AG08396 (cell line): ENCODE measurements around the gene ACP4.
"Not testable (repeated sequence)": the region's sequence is repeated elsewhere in the genome, so short reads cannot be mapped to it uniquely, and the experiment has no call there.

Experiments
- DNase-seq: peaks from one replicate; pipeline ENCODE4 v3.0.0; 2012; ENCODE audit warnings: low spot score, mixed read lengths

Gene ACP4

GRCh38 chr19:50776131-50776530, 14.1 kb upstream of the ACP4 start:
- no peak for DNase-seq

GRCh38 chr19:50777261-50777660, 13.0 kb upstream of the ACP4 start:
- no peak for DNase-seq

GRCh38 chr19:50777830-50778303, 12.3 kb upstream of the ACP4 start:
- no peak for DNase-seq

- DNase-seq, result no peak
These were observed 11.2 kb upstream of the ACP4 start for GRCh38 chr19:50778906-50779430.

DNA sequence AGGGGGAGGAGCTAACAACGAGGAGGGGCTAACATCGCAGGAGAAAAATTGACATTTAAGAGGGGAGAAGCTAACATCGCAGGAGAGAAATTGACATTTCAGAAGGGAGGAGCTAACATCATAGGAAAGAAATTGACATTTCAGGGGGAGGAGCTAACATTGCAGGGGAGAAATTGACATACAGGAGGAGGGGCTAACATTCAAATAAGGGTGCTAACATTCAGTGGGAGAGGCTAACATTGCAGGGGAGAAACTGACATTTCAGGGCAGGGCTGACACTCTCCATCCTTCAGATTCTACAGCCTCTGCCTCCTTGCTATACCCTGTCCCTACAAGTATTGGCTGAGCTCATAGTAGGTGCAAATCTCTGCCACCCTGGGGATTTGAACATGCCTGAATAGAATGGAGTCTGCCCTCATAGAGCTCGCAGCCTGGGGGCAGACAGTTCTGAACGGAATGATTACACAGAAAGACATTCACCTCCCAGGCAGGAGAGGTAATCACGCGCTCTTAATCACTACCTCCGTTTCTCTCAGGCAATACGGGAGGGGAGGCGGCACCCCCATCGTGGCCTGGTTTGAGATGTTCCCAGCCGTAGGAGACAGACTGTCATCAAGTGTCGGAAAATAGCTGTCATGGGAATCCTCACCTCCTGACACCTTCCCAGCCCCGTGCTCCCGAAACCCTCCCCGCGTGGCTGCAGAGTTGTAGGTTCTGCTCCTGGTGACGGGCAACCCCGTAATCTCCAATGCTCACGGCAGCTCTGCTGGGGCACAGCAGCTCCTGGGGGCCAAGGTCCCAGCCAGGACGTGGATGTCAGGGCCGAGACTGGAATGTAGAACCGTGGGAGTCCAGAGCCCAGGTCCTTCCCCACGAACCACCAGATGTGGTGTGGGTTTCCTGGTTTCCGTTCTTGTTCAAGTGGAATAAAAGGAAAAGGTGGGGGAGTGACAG, 10.4 kb upstream of the ACP4 start:
- DNase-seq, result no peak

GRCh38 chr19:50780753-50781435, 9.3 kb upstream of the ACP4 start:
- DNase-seq, result no peak

GRCh38 chr19:50783848-50784152, 6.4 kb upstream of the ACP4 start:
- not testable (repeated sequence) for DNase-seq

GRCh38 chr19:50784710-50785109, 5.5 kb upstream of the ACP4 start:
- DNase-seq, result no peak

DNA sequence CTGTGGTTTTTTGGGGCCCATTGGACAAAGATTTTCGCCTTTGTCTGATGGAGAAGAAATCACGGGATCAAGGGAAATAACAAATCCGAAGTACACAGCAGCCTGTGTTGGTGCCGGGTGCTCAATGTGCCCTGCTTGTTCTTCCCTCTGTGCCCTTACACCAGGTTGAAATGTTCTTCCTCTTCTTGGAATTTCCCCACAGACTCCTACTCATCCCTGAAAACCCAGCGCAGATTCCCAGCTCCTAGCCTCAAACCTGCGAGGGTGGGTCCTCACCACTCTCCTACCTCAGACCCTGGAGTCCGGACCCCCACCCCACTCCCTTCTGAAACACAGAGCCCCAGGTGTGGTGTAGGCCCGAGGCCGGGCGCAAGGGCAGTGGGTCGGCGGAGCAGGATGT, 4.9 kb upstream of the ACP4 start:
- no peak for DNase-seq

- DNase-seq, result no peak
These were observed 780 bp downstream of the ACP4 start for GRCh38 chr19:50790922-50791467.

DNA sequence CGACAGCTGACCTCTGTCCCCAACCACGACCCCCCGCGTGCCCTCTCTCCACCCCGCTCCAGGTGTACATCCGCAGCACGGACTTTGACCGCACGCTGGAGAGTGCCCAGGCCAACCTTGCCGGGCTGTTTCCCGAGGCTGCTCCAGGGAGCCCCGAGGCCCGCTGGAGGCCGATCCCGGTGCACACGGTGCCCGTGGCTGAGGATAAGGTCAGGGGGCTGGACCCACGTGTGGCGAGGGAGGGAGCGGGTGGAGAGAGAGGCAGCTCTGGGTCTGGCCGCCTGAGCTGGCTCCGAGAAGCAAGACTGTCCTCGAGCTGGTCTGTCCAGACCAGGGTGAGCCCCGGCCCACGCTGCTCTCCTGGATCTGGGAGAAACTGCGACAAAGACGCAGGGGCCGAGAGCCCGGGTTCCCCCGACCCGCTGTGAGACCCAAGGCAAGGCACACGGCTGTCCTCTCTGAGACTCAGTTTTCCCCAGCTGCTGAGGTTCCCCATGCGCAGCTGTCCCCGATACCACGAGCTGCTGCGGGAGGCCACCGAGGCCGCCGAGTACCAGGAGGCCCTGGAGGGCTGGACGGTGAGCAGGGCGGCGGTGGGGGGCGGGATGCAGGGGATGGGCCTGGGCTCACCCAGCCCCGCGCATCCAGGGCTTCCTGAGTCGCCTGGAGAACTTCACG, 1.5 kb downstream of the ACP4 start:
- no peak for DNase-seq

DNA sequence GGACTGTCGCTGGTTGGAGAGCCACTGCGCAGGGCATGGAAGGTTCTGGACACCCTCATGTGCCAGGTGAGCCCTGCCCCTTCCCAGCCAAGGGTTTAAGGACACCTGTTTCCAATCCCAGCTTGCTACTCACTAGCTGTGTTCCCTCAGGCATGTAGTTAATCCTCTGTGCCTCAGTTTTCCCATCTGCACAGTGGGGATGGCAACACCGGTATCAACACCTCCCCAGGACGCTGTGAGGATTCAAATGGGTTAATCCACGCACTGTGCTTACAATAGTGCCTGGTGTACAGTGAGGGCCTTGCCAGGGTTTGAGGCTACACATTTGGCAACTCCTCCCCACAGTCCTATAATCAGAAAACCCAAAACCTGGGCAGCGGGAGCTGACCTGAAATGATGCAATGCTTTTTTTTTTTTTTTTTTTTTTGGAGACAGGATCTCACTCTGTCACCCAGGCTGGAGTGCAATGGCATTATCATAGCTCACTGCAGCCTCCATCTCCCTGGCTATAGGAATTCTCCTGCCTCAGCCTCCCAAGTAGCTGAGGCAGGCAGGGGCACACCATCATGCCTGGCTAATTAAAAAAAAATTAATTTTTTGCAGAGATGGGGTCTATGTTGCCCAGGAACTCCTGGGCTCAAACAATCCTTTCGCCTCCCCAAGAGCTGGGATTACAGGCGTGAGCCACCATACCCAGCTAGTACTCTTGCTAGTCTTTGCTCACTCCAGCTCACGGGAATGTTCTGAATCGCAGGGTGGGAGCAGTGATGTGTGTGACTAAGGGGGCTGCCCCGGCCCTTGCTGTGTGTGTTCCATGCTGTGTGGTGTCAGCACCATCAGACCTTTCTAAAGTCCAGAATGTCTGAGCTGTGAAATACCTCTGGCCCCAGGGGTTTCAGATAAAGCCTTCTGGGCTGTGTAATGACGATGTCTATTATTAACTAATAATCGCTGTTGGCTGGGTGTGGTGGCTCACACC, 2.3 kb downstream of the ACP4 start:
- no peak for DNase-seq

GRCh38 chr19:50793558-50794065, 3.4 kb downstream of the ACP4 start:
- no peak for DNase-seq

DNA sequence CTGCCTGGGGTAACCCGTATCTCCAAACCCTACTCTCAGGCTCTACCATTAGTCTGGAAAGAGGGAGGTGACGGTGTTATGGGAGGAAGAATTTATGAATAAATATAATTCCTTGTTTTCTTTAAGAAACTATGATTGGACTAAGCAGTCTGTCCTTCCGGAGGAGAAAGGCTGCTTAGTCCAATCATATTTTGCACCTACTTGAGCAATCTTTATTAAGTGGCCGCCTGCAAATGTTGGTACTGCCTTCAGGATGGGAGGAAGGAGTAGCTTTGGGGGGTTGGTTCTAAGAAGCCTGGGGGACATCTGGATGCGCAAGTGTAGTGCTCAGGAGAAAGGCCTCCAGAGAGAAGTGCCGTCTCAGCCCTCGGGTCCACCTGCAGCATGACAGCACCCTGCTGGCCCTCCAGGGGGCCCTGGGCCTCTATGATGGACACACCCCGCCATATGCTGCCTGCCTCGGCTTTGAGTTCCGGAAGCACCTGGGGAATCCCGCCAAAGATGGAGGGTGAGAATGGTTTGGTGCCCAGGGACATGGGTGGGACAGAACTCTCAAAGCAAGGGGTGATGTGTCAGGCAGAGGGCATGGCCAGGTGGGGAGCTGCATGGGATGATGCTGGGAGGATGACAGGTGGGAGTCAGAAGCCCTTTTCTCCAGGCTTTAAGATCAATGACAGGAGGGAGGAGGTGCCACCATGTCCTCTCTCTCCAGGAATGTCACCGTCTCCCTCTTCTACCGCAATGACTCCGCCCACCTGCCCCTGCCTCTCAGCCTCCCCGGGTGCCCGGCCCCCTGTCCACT, 4.1 kb downstream of the ACP4 start:
- no peak for DNase-seq

GRCh38 chr19:50794876-50795663, 4.9 kb downstream of the ACP4 start:
- DNase-seq, result no peak

DNA sequence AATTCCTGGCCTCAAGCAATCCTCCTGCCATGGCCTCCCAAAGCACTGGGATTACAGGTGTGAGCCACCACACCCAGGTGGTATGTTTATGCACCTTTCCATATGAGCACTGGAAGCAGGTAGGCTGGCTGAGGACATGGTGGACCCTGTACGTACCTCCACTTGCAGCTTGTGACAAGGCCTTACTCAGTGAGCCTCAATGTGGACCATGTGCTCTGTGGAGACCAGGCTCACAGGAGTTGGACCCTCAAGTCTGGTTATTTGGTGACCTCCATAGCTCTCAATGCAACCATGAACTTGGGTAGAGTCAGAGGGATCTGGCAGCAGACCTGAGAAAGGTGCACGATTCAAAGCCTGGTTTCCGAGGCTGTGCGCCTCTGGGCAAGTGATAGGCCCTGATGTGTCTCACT, 5.5 kb downstream of the ACP4 start:
- no peak for DNase-seq

DNA sequence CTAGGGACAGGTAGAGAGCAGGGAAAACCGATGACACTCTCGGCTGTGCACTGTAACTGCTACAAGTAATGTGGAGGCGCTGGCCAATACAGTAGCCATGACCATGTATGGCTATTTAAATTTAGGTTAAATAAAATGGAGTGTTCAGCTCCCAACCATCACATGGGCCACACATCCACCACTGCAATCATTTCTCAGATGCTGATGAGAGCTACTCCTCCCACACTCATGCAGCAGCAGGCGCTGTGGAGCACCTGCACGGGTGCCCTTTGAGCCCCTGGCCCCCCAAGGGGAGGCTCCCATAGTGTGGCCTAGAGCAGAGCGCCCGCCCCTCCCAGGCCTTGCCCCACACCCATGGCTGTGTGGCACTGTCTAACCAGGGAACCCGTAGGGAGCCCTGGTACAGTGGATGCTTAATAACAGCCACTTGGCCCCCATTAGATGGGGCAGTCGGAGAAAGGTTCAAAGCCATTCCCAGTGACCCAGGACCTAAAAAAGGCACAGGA, 6.0 kb downstream of the ACP4 start:
- no peak for DNase-seq

DNA sequence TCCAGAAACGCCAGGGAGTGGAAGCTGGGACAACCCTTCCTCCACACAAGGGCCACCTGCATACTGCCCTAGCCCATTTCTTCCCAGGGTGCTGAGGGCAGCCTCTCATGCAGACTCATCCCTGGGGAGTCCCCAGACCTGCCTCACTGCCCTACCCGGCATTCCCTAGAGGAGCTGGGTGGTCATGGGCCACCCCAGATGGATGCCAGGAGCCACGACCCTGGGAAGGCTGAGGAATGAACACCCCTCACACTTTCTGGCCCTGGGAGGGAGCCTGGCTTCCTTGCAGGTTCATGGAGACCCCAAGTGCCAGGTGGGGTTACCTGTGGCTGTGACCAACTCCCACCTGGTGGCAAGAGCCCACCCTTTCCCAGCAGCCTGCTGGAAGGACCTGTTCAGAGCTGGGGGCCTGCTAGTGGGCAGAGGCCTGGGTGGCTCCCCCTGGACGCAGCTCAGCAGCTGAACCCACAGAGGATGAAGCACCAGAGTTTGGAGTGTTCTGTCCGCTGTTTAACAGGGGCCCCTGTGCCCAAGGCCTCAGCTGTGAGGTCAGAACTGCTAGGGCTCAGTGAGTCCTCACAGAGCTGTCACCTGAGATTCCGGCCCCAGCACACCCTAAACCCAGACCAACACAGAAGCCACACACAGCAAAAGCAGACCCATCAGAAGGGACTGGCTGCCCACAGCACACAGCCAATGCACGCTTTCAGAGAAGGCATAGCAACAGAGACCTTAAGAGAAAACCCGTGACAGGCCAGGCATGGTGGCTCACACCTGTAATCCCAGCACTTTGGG, 6.6 kb downstream of the ACP4 start:
- no peak for DNase-seq
